GM12872 (cell line): ENCODE data around the gene CRIP3.

Source experiments
- TF ChIP-seq, protein P1 (sequence below): IDR thresholded peaks from 3 replicates; pipeline ENCODE4 v1.5.1; 2011; ENCODE audit warnings: low read depth, mild to moderate bottlenecking, low read length, moderate library complexity; ENCODE audit not compliant: insufficient read depth

Gene CRIP3, protein sequence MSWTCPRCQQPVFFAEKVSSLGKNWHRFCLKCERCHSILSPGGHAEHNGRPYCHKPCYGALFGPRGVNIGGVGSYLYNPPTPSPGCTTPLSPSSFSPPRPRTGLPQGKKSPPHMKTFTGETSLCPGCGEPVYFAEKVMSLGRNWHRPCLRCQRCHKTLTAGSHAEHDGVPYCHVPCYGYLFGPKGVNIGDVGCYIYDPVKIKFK

DNA sequence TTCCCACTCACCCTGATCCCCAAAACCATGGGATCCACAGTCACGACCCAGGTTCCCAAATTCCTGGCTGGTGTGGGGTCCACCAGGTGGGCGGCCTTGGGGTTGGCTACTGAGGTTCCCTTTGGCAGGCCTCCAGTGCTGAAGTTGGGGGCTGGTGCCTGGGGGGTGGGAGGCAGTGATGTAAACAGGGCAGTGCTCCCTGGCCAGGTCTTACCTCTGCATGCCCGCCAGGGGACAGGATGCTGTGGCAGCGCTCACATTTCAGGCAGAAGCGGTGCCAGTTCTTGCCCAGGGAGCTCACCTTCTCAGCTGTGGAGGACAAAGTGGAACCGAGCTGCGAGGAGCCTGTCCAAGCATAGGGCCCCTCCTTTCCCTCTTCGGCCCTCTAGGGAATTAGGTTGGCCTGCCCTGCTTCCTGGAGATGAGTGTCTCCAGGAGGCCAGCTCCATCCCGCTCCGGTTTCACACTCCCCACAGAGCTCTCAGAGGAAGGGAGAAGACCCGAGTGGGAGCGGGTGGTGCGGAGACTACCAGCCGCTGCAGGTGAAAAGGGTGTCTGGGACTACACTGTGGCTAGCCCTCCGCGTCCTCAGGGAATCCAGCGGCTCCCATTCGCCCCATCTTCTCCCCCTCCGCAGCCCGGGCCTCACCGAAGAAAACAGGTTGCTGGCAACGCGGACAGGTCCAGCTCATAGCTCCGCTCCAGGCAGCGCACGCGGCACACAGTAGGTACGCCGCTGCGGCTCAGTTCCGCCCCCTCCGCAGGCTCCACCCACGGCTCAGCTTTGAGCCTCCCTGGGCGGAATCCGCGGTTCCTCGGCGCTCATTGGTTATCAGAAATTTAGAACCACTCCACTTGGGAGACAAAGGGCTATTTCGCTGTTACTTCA lies at the start of gene CRIP3:
Gene CRIP3 (minus strand): TSS at position 726 of the 889 bp plus-strand sequence. CDS start 34 bp downstream, at position 692.
- TF ChIP-seq, protein P1, sequence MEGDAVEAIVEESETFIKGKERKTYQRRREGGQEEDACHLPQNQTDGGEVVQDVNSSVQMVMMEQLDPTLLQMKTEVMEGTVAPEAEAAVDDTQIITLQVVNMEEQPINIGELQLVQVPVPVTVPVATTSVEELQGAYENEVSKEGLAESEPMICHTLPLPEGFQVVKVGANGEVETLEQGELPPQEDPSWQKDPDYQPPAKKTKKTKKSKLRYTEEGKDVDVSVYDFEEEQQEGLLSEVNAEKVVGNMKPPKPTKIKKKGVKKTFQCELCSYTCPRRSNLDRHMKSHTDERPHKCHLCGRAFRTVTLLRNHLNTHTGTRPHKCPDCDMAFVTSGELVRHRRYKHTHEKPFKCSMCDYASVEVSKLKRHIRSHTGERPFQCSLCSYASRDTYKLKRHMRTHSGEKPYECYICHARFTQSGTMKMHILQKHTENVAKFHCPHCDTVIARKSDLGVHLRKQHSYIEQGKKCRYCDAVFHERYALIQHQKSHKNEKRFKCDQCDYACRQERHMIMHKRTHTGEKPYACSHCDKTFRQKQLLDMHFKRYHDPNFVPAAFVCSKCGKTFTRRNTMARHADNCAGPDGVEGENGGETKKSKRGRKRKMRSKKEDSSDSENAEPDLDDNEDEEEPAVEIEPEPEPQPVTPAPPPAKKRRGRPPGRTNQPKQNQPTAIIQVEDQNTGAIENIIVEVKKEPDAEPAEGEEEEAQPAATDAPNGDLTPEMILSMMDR, result peak; percentile 88

DNA sequence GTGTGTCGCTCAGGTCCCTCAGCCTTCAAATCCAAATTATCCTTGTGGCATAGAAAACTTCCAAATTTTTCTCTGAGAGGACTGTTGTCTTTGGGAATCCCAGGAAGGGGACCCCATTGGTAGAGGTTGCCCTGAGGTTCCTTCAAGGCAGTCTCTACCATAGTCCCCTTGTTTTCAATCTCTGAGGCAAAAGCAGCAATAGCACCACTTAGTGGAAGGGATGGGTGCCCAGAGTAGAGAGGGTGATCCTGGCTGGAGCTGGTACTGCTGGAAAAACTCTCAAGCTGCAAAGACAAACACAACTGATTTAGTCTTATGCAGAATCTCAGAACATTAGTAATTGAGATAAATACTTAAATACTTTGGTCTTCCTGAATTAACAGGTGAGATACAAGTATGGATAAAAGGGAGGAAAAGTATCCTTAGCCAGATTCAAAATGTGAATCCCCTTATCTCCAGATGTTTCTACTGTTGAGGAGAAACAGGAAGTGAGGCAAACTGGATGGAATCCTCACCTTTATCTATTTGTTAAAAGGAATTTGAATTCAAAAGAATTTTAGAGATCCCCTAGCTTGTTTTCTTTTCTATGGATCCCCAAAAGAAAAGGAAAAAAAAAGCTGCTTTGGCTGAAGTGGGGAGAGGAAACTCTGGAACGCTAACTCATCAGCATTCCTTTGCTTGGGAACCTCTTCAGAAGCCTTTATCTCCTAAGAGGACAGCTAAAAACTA lies 47.4 kb upstream of the CRIP3 start:
- TF ChIP-seq, protein P1, result peak; percentile 47; the same call in 1 of the 3 replicates

DNA sequence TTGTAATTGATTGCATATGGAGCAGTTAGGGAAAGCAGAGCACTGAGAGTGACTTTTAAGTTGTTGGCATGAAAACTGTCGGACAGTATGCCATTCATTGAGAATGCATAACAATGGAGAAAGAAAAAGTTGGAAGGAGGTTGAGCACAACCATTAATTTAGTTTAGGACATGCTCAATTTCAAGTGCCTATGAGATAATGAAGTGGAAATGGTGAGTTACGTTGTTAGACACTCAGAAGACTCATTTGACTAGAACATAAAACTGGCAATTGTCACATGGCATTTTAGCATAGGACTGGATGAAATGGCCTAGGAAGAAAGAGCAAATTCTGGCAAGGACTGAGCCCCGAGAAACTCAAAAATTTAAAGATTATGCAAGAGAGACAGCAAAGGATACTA lies 38.8 kb upstream of the CRIP3 start:
- TF ChIP-seq, protein P1, result no peak

DNA sequence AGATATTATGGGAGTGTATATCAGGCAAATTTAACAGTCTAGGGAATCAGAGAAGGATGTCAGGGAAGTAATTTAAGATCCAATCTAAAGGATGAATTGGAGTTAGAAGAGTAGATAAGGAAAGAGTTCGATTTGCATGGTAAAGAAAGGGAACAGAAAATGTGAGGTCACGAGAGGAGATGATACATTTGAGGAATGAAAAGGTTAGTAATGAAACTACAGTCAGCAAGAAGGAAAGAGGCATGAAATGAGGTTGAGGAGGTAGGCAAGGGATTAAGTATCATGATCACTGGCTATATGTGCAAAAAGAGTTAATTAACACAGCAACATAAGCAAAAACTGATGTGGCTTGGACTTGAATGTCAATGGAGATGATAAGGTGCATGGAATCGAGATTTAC lies 38.4 kb upstream of the CRIP3 start:
- TF ChIP-seq, protein P1, result no peak

DNA sequence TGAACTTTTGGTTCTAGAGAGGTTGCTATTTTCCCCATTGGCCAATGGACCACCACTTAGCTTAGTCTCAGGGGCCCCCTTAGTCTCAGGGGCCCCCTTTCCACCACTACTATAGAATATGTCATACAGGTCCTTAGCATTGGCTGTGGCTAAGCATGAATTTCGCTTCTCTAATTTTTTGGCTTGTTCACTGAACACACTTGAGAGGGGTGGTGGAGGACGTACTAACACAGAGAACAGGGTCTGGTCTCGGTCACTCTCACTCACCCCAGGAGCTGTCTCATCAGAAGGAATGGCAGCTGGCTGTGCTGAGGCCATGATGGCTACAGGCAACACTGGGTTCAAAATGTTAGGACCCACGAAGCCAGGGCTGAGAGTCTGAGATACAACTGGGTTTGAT lies 30.5 kb upstream of the CRIP3 start:
- TF ChIP-seq, protein P1, result no peak

DNA sequence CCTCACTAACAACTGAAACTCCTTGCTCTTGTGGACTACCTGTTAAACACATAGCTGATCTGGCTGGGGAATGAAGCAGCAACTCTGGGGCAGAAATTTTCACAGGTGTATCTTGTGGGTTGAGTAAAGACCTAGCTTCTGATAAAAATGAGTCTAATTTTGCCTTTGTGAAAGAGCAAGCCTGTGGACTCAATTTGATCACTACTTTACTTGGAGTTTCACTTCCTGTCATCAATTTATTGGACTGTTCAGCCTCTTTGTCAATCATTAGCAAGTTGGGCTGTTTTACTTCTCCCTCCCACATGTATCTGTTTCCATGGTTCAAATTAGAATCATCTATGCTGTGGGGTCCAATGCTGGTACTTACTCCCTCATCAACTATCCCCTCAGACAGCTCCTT lies 29.6 kb upstream of the CRIP3 start:
- TF ChIP-seq, protein P1, result no peak

DNA sequence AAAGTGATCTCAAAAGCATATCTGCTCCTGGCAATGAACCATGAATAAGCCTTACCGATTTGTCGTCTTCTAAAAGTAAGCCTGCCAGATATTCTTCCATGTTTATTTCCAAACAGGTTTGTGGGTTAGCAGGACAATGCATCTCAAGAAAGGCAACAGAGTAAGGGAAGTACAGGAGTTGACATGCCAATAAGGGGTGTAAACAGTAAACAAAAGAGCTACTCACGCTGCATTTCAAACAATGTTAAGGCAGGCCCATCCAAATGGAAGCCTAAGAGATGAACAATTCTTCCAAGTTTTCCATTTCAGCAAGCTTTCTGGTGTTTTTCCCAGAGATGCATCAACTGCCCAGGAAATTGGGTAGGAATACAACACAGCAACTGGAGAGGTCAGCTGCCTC lies 27.8 kb upstream of the CRIP3 start:
- TF ChIP-seq, protein P1, result no peak
